ENCODE measurements around the gene KIZ.

KIZ gene

GRCh38 chr20:21137078-21137477 is 11.2 kb downstream of the KIZ start:
- no peaks in the 10 kb centered on the region; the same call in 1 of the 2 replicates for H3K36me3 ChIP-seq (replicated peaks)
- no peak for DNase-seq (ENCODE audit: low spot score in 2 of 2)
- in situ Hi-C loops (cut with MboI; ENCODE audit: low sequenced_read_pairs), result no loop called here
- H3K27me3 ChIP-seq (ENCODE audit: low read depth), result no peaks in the 10 kb centered on the region
- no peaks in the 10 kb centered on the region for H3K4me1 ChIP-seq
- no peaks in the 10 kb centered on the region for H3K9me3 ChIP-seq
- H3K4me3 ChIP-seq, result no peak overlapping the region

GRCh38 chr20:21139881-21140566 is 14.1 kb downstream of the KIZ start:
- H3K9me3 ChIP-seq, result no peaks in the 10 kb centered on the region
- H3K4me3 ChIP-seq, result no peak overlapping the region
- DNase-seq (ENCODE audit: low spot score in 2 of 2), result no peak
- in situ Hi-C loops (cut with MboI; ENCODE audit: low sequenced_read_pairs), result no loop called here
- H3K4me1 ChIP-seq, result no peaks in the 10 kb centered on the region
- H3K27me3 ChIP-seq (ENCODE audit: low read depth), result no peaks in the 10 kb centered on the region
- no peaks in the 10 kb centered on the region; the same call in 1 of the 2 replicates for H3K36me3 ChIP-seq (replicated peaks)

GRCh38 chr20:21141825-21142224 is 15.9 kb downstream of the KIZ start:
- DNase-seq (ENCODE audit: low spot score in 2 of 2), result no peak
- H3K4me3 ChIP-seq, result no peak overlapping the region
- no peaks in the 10 kb centered on the region for H3K27me3 ChIP-seq (ENCODE audit: low read depth)
- H3K36me3 ChIP-seq (replicated peaks), result no peaks in the 10 kb centered on the region; the same call in 1 of the 2 replicates
- no peaks in the 10 kb centered on the region for H3K9me3 ChIP-seq
- in situ Hi-C loops (cut with MboI; ENCODE audit: low sequenced_read_pairs), result no loop called here
- H3K4me1 ChIP-seq, result no peaks in the 10 kb centered on the region

- H3K27me3 ChIP-seq (ENCODE audit: low read depth), result no peaks in the 10 kb centered on the region
- H3K4me3 ChIP-seq, result no peak overlapping the region
- DNase-seq (ENCODE audit: low spot score in 2 of 2), result no peak
- in situ Hi-C loops (cut with MboI; ENCODE audit: low sequenced_read_pairs), result no loop called here
- no peaks in the 10 kb centered on the region for H3K9me3 ChIP-seq
- H3K4me1 ChIP-seq, result no peaks in the 10 kb centered on the region
- no peaks in the 10 kb centered on the region; the same call in 1 of the 2 replicates for H3K36me3 ChIP-seq (replicated peaks)
Observed at GRCh38 chr20:21143194-21143890, 17.5 kb downstream of the KIZ start.

GRCh38 chr20:21145424-21145823 is 19.5 kb downstream of the KIZ start:
- H3K27me3 ChIP-seq (ENCODE audit: low read depth), result no peaks in the 10 kb centered on the region
- no peak for DNase-seq (ENCODE audit: low spot score in 2 of 2)
- no peak overlapping the region for H3K4me3 ChIP-seq
- H3K36me3 ChIP-seq (replicated peaks), result no peaks in the 10 kb centered on the region
- no peaks in the 10 kb centered on the region for H3K4me1 ChIP-seq
- H3K9me3 ChIP-seq, result no peaks in the 10 kb centered on the region
- in situ Hi-C loops (cut with MboI; ENCODE audit: low sequenced_read_pairs), result no loop called here

GRCh38 chr20:21146215-21146614 is 20.3 kb downstream of the KIZ start:
- DNase-seq (ENCODE audit: low spot score in 2 of 2), result no peak
- Histone ChIP-seq H3K4me3 (no peak overlapping the region), H3K36me3 (replicated peaks) (no peaks in the 10 kb centered on the region), H3K4me1 (no peaks in the 10 kb centered on the region), H3K9me3 (no peaks in the 10 kb centered on the region), H3K27me3 (ENCODE audit: low read depth) (no peaks in the 10 kb centered on the region)
- in situ Hi-C loops (cut with MboI; ENCODE audit: low sequenced_read_pairs), result no loop called here

GRCh38 chr20:21147593-21147992 is 21.7 kb downstream of the KIZ start:
- no peak for DNase-seq (ENCODE audit: low spot score in 2 of 2)
- Histone ChIP-seq H3K36me3 (replicated peaks) (no peaks in the 10 kb centered on the region), H3K9me3 (no peaks in the 10 kb centered on the region), H3K27me3 (ENCODE audit: low read depth) (no peaks in the 10 kb centered on the region), H3K4me3 (no peak overlapping the region), H3K4me1 (no peaks in the 10 kb centered on the region)
- in situ Hi-C loops (cut with MboI; ENCODE audit: low sequenced_read_pairs), result no loop called here

GRCh38 chr20:21149344-21149743 is 23.5 kb downstream of the KIZ start:
- Histone ChIP-seq H3K27me3 (ENCODE audit: low read depth) (no peaks in the 10 kb centered on the region), H3K4me1 (no peaks in the 10 kb centered on the region), H3K36me3 (replicated peaks) (no peaks in the 10 kb centered on the region), H3K9me3 (no peaks in the 10 kb centered on the region), H3K4me3 (no peak overlapping the region)
- no peak for DNase-seq (ENCODE audit: low spot score in 2 of 2)
- in situ Hi-C loops (cut with MboI; ENCODE audit: low sequenced_read_pairs), result no loop called here

- Histone ChIP-seq H3K4me3 (no peak overlapping the region), H3K9me3 (no peaks in the 10 kb centered on the region), H3K4me1 (no peaks in the 10 kb centered on the region), H3K36me3 (replicated peaks) (no peaks in the 10 kb centered on the region), H3K27me3 (ENCODE audit: low read depth) (no peaks in the 10 kb centered on the region)
- in situ Hi-C loops (cut with MboI; ENCODE audit: low sequenced_read_pairs), result no loop called here
- no peak for DNase-seq (ENCODE audit: low spot score in 2 of 2)
Observed at GRCh38 chr20:21151791-21152190, 25.9 kb downstream of the KIZ start.

- H3K4me1 ChIP-seq, result no peaks in the 10 kb centered on the region
- H3K9me3 ChIP-seq, result no peaks in the 10 kb centered on the region
- in situ Hi-C loops (cut with MboI; ENCODE audit: low sequenced_read_pairs), result no loop called here
- no peaks in the 10 kb centered on the region for H3K36me3 ChIP-seq (replicated peaks)
- no peak overlapping the region for H3K4me3 ChIP-seq
- no peak for DNase-seq (ENCODE audit: low spot score in 2 of 2)
- no peaks in the 10 kb centered on the region for H3K27me3 ChIP-seq (ENCODE audit: low read depth)
Observed at GRCh38 chr20:21154692-21155091, 28.8 kb downstream of the KIZ start.

GRCh38 chr20:21155268-21155667 is 29.4 kb downstream of the KIZ start:
- no peak overlapping the region for H3K4me3 ChIP-seq
- no peaks in the 10 kb centered on the region for H3K36me3 ChIP-seq (replicated peaks)
- in situ Hi-C loops (cut with MboI; ENCODE audit: low sequenced_read_pairs), result no loop called here
- H3K27me3 ChIP-seq (ENCODE audit: low read depth), result no peaks in the 10 kb centered on the region
- H3K9me3 ChIP-seq, result no peaks in the 10 kb centered on the region
- H3K4me1 ChIP-seq, result no peaks in the 10 kb centered on the region
- DNase-seq (ENCODE audit: low spot score in 2 of 2), result no peak

GRCh38 chr20:21156266-21156665 is 30.4 kb downstream of the KIZ start:
- in situ Hi-C loops (cut with MboI; ENCODE audit: low sequenced_read_pairs), result no loop called here
- no peaks in the 10 kb centered on the region for H3K27me3 ChIP-seq (ENCODE audit: low read depth)
- no peaks in the 10 kb centered on the region for H3K4me1 ChIP-seq
- DNase-seq (ENCODE audit: low spot score in 2 of 2), result no peak
- H3K36me3 ChIP-seq (replicated peaks), result no peaks in the 10 kb centered on the region
- H3K4me3 ChIP-seq, result no peak overlapping the region
- H3K9me3 ChIP-seq, result peaks cover 2% of the 10 kb centered on the region; the same call in 1 of the 2 replicates

- in situ Hi-C loops (cut with MboI; ENCODE audit: low sequenced_read_pairs), result no loop called here
- Histone ChIP-seq H3K36me3 (replicated peaks) (no peaks in the 10 kb centered on the region; the same call in 1 of the 2 replicates), H3K4me3 (no peak overlapping the region), H3K27me3 (ENCODE audit: low read depth) (no peaks in the 10 kb centered on the region), H3K9me3 (peaks cover 3% of the 10 kb centered on the region; the same call in 1 of the 2 replicates), H3K4me1 (peaks cover 2% of the 10 kb centered on the region; the same call in 1 of the 2 replicates)
- DNase-seq (ENCODE audit: low spot score in 2 of 2), result no peak
Observed at GRCh38 chr20:21157006-21157405, 31.1 kb downstream of the KIZ start.

- in situ Hi-C loops (cut with MboI; ENCODE audit: low sequenced_read_pairs), result no loop called here
- Histone ChIP-seq H3K4me3 (no peak overlapping the region), H3K9me3 (peaks cover 3% of the 10 kb centered on the region; the same call in 1 of the 2 replicates), H3K27me3 (ENCODE audit: low read depth) (no peaks in the 10 kb centered on the region), H3K4me1 (peaks cover 2% of the 10 kb centered on the region; the same call in 1 of the 2 replicates), H3K36me3 (replicated peaks) (no peaks in the 10 kb centered on the region; the same call in 1 of the 2 replicates)
- DNase-seq (ENCODE audit: low spot score in 2 of 2), result no peak
Observed at GRCh38 chr20:21159658-21160380, 33.9 kb downstream of the KIZ start.

All from HAP-1 (cell line).